ENCODE measurements around the gene RUNX2.

DNA sequence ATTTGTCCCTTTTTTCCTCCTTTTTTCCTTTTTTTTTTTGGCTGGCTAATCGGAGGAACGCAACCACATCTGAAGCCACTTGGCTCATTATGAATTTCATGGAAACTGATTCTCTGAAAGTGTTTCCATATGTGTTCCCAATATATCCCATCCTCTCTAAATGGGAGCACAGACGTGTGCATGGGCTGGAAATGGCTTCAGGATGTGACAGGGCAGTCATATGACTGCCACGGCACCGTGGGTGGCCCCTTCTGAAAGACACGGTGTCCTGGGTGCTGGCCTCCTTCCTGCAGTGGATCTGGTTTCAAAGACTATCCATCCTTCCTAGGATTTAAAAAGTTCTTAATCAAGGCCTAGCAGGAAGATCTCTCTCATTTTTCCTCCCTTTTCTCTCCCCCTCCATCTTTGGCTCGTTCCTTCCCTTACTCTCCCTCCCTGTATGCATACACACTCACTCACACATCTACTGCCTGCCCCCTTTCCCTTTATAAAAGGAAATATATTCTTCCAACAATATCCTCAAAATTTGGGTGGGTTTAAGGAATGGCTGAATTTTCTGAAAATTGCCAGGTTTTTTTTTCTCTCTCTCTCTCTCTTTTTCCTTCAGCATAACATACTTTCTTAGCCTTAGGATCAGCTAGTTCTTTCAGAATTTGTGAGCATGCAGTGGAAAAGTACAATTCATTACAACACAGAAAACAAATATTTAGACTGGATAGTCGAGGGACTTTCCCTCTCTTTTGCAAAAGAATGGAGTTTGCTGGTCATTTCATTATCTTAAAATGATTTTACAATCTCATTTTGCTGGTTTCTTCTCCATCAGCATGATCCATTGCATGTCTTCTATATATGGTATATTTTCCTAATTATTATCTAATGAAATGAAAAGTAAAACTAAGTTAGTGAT is 210.8 kb downstream of the RUNX2 start:
- TF ChIP-seq LEF1 (IDR thresholded peaks at IDR 0.05; ENCODE audit: borderline replicate concordance) (no peak), CTBP1 (IDR thresholded peaks at IDR 0.05; ENCODE audit: borderline replicate concordance) (no peak), FOXM1 (IDR thresholded peaks at IDR 0.05; ENCODE audit: borderline replicate concordance) (no peak), SUZ12 (IDR thresholded peaks at IDR 0.05) (no peak), TARDBP (IDR thresholded peaks at IDR 0.05) (no peak), FOXA1 (IDR thresholded peaks at IDR 0.05) (no peak), ELF4 (IDR thresholded peaks at IDR 0.05) (no peak), SP1 (IDR thresholded peaks at IDR 0.05) (no peak), HDGF (IDR thresholded peaks at IDR 0.05; ENCODE audit: borderline replicate concordance) (no peak)
- TF ChIP-seq, protein P1, sequence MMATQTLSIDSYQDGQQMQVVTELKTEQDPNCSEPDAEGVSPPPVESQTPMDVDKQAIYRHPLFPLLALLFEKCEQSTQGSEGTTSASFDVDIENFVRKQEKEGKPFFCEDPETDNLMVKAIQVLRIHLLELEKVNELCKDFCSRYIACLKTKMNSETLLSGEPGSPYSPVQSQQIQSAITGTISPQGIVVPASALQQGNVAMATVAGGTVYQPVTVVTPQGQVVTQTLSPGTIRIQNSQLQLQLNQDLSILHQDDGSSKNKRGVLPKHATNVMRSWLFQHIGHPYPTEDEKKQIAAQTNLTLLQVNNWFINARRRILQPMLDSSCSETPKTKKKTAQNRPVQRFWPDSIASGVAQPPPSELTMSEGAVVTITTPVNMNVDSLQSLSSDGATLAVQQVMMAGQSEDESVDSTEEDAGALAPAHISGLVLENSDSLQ (IDR thresholded peaks at IDR 0.05), result no peak

All from HEK293T (cell line).